ENCODE data around the gene AKNAD1.

GRCh38 chr1:108803548-108803947 lies 53.3 kb downstream of the AKNAD1 start:
- TF ChIP-seq, protein P1, sequence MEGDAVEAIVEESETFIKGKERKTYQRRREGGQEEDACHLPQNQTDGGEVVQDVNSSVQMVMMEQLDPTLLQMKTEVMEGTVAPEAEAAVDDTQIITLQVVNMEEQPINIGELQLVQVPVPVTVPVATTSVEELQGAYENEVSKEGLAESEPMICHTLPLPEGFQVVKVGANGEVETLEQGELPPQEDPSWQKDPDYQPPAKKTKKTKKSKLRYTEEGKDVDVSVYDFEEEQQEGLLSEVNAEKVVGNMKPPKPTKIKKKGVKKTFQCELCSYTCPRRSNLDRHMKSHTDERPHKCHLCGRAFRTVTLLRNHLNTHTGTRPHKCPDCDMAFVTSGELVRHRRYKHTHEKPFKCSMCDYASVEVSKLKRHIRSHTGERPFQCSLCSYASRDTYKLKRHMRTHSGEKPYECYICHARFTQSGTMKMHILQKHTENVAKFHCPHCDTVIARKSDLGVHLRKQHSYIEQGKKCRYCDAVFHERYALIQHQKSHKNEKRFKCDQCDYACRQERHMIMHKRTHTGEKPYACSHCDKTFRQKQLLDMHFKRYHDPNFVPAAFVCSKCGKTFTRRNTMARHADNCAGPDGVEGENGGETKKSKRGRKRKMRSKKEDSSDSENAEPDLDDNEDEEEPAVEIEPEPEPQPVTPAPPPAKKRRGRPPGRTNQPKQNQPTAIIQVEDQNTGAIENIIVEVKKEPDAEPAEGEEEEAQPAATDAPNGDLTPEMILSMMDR (IDR thresholded peaks at IDR 0.05): no peak
- TF ChIP-seq ZFX (IDR thresholded peaks at IDR 0.05; ENCODE audit: borderline replicate concordance): no peak
